Stimulated activated CD4-positive, alpha-beta T cell treated with anti-CD3 and anti-CD28 coated beads, Interleukin-4, amount 100 ng/mL, for 24 hours (primary cell): ENCODE measurements around the gene LUZP1.

Experiments
- DNase-seq: peaks from one replicate; pipeline ENCODE4 v3.0.0-alpha.2; 2020

The LUZP1 gene

GRCh38 chr1:23114424-23115079 is 54.1 kb downstream of the LUZP1 start:
- no peak for DNase-seq

- no peak for DNase-seq
Measured at GRCh38 chr1:23111600-23112535, 56.8 kb downstream of the LUZP1 start.

GRCh38 chr1:23110391-23110790 is 58.3 kb downstream of the LUZP1 start:
- DNase-seq = no peak

GRCh38 chr1:23108918-23109533 is 59.6 kb downstream of the LUZP1 start:
- peak; percentile 30 for DNase-seq

GRCh38 chr1:23103001-23103889 is 65.4 kb downstream of the LUZP1 start:
- DNase-seq = peak; percentile 55

- DNase-seq = no peak
Measured at GRCh38 chr1:23102289-23102688, 66.4 kb downstream of the LUZP1 start.

GRCh38 chr1:23101887-23102286 is 66.8 kb downstream of the LUZP1 start:
- DNase-seq = no peak

- no peak for DNase-seq
Measured at GRCh38 chr1:23101101-23101827, 67.4 kb downstream of the LUZP1 start.

- peak; percentile 22 for DNase-seq
Measured at GRCh38 chr1:23100074-23100748, 68.4 kb downstream of the LUZP1 start.

- DNase-seq = no peak
Measured at GRCh38 chr1:23099171-23099536, 69.5 kb downstream of the LUZP1 start.

- peak; percentile 68 for DNase-seq
Measured at GRCh38 chr1:23098463-23099170, 70.0 kb downstream of the LUZP1 start.

- DNase-seq = no peak
Measured at GRCh38 chr1:23097316-23097715, 71.3 kb downstream of the LUZP1 start.

GRCh38 chr1:23092447-23092846 is 76.2 kb downstream of the LUZP1 start:
- DNase-seq = no peak

GRCh38 chr1:23091545-23091944 is 77.1 kb downstream of the LUZP1 start:
- no peak for DNase-seq

- no peak for DNase-seq
Measured at GRCh38 chr1:23090056-23090455, 78.6 kb downstream of the LUZP1 start.

- DNase-seq = no peak
Measured at GRCh38 chr1:23088027-23088426, 80.6 kb downstream of the LUZP1 start.

- no peak for DNase-seq
Measured at GRCh38 chr1:23085696-23086095, 83.0 kb downstream of the LUZP1 start.

- DNase-seq = no peak
Measured at GRCh38 chr1:23084880-23085279, 83.8 kb downstream of the LUZP1 start.

GRCh38 chr1:23083714-23084480 is 84.8 kb downstream of the LUZP1 start:
- no peak for DNase-seq

GRCh38 chr1:23081376-23081775 is 87.3 kb downstream of the LUZP1 start:
- no peak for DNase-seq
